ENCODE measurements around the gene SOX6.

SOX6 gene

GRCh38 chr11:16296273-16296672 is 60.1 kb downstream of the SOX6 start:
- Histone ChIP-seq H3K4me1 (peaks cover 0 to 14% (median 3%) of the 10 kb centered on the region in 4 donors), H3K4me3 (no peak overlapping the region), H3K27me3 (no peaks in the 10 kb centered on the region), H3K9me3 (no peaks in the 10 kb centered on the region), H3K36me3 (no peaks in the 10 kb centered on the region), H3K27ac (no peak overlapping the region)
- intact Hi-C loops (cut with DNase I; ENCODE audit: low total_unique reads): no loop called here
- TF ChIP-seq CTCF (IDR thresholded peaks at IDR 0.05): no peak
- DNase-seq: no peak

GRCh38 chr11:16295592-16295991 is 60.8 kb downstream of the SOX6 start:
- H3K9me3 ChIP-seq: no peaks in the 10 kb centered on the region
- no peak for DNase-seq
- no peak for TF ChIP-seq CTCF (IDR thresholded peaks at IDR 0.05)
- H3K4me3 ChIP-seq: no peak overlapping the region
- H3K27ac ChIP-seq: no peak overlapping the region
- no peaks in the 10 kb centered on the region for H3K36me3 ChIP-seq
- no peaks in the 10 kb centered on the region for H3K27me3 ChIP-seq
- peaks cover 0 to 14% (median 3%) of the 10 kb centered on the region in 4 donors for H3K4me1 ChIP-seq
- intact Hi-C loops (cut with DNase I; ENCODE audit: low total_unique reads): no loop called here

- Histone ChIP-seq H3K27ac (no peak overlapping the region), H3K27me3 (no peaks in the 10 kb centered on the region), H3K4me1 (peaks cover 0 to 14% (median 1%) of the 10 kb centered on the region in 4 donors), H3K9me3 (no peaks in the 10 kb centered on the region), H3K36me3 (no peaks in the 10 kb centered on the region), H3K4me3 (no peak overlapping the region)
- TF ChIP-seq CTCF (IDR thresholded peaks at IDR 0.05): no peak
- DNase-seq: no peak
- intact Hi-C loops (cut with DNase I; ENCODE audit: low total_unique reads): no loop called here
Measured at GRCh38 chr11:16293204-16293681, 63.1 kb downstream of the SOX6 start.

- TF ChIP-seq CTCF (IDR thresholded peaks at IDR 0.05): no peak
- intact Hi-C loops (cut with DNase I; ENCODE audit: low total_unique reads): no loop called here
- H3K27ac ChIP-seq: no peak overlapping the region
- peaks cover 0 to 7% (median 1%) of the 10 kb centered on the region in 4 donors for H3K4me1 ChIP-seq
- no peak overlapping the region for H3K4me3 ChIP-seq
- no peaks in the 10 kb centered on the region for H3K9me3 ChIP-seq
- DNase-seq: no peak
- H3K27me3 ChIP-seq: no peaks in the 10 kb centered on the region
- no peaks in the 10 kb centered on the region for H3K36me3 ChIP-seq
Measured at GRCh38 chr11:16292167-16292859, 64.0 kb downstream of the SOX6 start.

- H3K4me3 ChIP-seq: no peak overlapping the region
- TF ChIP-seq CTCF (IDR thresholded peaks at IDR 0.05): no peak
Measured at GRCh38 chr11:16291729-16292128, 64.6 kb downstream of the SOX6 start.

More at GRCh38 chr11:16291729-16292128, 64.6 kb downstream of the SOX6 start:
- DNase-seq: no peak
- Histone ChIP-seq H3K36me3 (no peaks in the 10 kb centered on the region), H3K9me3 (no peaks in the 10 kb centered on the region), H3K27ac (no peak overlapping the region), H3K4me1 (peaks cover 0 to 6% (median 1%) of the 10 kb centered on the region in 4 donors), H3K27me3 (no peaks in the 10 kb centered on the region)
- intact Hi-C loops (cut with DNase I; ENCODE audit: low total_unique reads): no loop called here

Data from tibial artery (tissue), 4 donors.